Astrocyte (in vitro differentiated cells and primary cell): Measurements from ENCODE around the gene ERC1.

Experiments used
- EZH2 ChIP-seq: IDR thresholded peaks from 2 replicates; pipeline ENCODE4 v1.6.1; 2012; ENCODE audit warnings: mild to moderate bottlenecking, low read length, inconsistent platforms; ENCODE audit not compliant: insufficient read depth
- TF ChIP-seq, protein P1 (sequence below): IDR thresholded peaks from 2 replicates; pipeline ENCODE4 v1.5.1; 2011; ENCODE audit warnings: low read depth, mild to moderate bottlenecking, inconsistent platforms, low read length, moderate library complexity; ENCODE audit not compliant: insufficient read depth

DNA sequence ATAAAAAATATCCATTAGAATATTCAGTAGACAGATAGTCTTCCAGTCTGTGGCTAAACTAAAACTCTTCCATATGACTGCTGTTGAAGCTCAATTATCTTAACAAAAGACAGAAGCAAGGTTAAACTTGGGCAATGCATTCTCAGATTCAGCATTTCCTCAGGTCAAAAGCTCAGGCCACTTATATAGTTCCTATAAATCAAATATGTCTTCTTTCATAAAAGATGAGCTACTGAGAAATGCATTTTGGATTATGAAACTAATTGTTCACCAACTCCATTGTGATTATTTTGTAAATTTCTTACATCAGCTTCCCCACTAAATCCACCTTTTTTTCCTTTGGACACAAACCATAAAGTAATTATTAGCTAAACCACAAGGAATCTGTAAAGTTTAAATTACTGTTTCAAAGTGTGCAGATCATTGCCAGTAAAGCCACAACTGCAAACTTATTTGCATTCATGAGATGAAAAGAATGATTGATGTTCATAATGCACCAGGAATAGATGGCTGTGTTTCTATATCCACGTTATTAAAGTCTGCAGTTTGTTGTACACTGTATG lies 379.0 kb downstream of the ERC1 start:
- TF ChIP-seq EZH2, result no peak
- TF ChIP-seq, protein P1, sequence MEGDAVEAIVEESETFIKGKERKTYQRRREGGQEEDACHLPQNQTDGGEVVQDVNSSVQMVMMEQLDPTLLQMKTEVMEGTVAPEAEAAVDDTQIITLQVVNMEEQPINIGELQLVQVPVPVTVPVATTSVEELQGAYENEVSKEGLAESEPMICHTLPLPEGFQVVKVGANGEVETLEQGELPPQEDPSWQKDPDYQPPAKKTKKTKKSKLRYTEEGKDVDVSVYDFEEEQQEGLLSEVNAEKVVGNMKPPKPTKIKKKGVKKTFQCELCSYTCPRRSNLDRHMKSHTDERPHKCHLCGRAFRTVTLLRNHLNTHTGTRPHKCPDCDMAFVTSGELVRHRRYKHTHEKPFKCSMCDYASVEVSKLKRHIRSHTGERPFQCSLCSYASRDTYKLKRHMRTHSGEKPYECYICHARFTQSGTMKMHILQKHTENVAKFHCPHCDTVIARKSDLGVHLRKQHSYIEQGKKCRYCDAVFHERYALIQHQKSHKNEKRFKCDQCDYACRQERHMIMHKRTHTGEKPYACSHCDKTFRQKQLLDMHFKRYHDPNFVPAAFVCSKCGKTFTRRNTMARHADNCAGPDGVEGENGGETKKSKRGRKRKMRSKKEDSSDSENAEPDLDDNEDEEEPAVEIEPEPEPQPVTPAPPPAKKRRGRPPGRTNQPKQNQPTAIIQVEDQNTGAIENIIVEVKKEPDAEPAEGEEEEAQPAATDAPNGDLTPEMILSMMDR, result no peak
